Activated naive CD8-positive, alpha-beta T cell treated with anti-CD3 and anti-CD28 coated beads for 36 hours (primary cell): Measurements from ENCODE around the gene ANGPTL3. TPM values are rescaled to one million over a fixed set of nuclear protein-coding genes. Genes with fewer than 3 reads are reported as not detected.
"Not testable (repeated sequence)": the region's sequence is repeated elsewhere in the genome, so short reads cannot be mapped to it uniquely, and the experiment has no call there.

ENCODE experiments used
- DNase-seq: peaks from one replicate; pipeline ENCODE4 v3.0.0; 2021
- H3K27ac Mint-ChIP-seq: one replicate; pipeline ENCODE4 v1.8.0; 2022; ENCODE audit warnings: mild to moderate bottlenecking, moderate library complexity, mixed read lengths
- H3K27me3 Mint-ChIP-seq: one replicate; pipeline ENCODE4 v1.8.0; 2022; ENCODE audit warnings: mild to moderate bottlenecking, mixed read lengths
- H3K36me3 Mint-ChIP-seq: one replicate; pipeline ENCODE4 v1.8.0; 2021; ENCODE audit warnings: mild to moderate bottlenecking, mixed read lengths
- H3K4me1 Mint-ChIP-seq: one replicate; pipeline ENCODE4 v1.8.0; 2021; ENCODE audit warnings: mixed read lengths
- H3K4me3 Mint-ChIP-seq: one replicate; pipeline ENCODE4 v1.8.0; 2022; ENCODE audit warnings: mild to moderate bottlenecking, moderate library complexity, mixed read lengths
- H3K9me3 Mint-ChIP-seq: one replicate; pipeline ENCODE4 v1.8.0; 2022; ENCODE audit warnings: mixed read lengths
- total RNA-seq, 2 experiments: library from RNA; stranded (reverse); gene quantifications; one replicate each; pipeline ENCODE4 v1.2.3, GENCODE V29; 2021

The ANGPTL3 gene
- total RNA-seq = not detected

DNA sequence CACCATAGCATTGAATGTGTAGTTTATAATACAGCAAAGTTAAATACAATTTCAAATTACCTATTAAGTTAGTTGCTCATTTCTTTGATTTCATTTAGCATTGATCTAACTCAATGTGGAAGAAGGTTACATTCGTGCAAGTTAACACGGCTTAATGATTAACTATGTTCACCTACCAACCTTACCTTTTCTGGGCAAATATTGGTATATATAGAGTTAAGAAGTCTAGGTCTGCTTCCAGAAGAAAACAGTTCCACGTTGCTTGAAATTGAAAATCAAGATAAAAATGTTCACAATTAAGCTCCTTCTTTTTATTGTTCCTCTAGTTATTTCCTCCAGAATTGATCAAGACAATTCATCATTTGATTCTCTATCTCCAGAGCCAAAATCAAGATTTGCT lies at the start of gene ANGPTL3:
Gene ANGPTL3, plus strand, starts transcription at position 240 of the 400 bp plus-strand sequence. Its CDS starts 47 bp downstream, at position 287.
- Mint-ChIP-seq H3K4me3 (no peak within 1 kb of the TSS), H3K27ac (no peak within 1 kb of the TSS), H3K4me1 (no peaks in the 10 kb centered on the region), H3K36me3 (no peaks in the 10 kb centered on the region), H3K27me3 (no peaks in the 10 kb centered on the region), H3K9me3 (no peaks in the 10 kb centered on the region)
- no peak for DNase-seq

- Mint-ChIP-seq H3K27ac (no peak overlapping the region), H3K4me3 (no peak overlapping the region), H3K4me1 (no peaks in the 10 kb centered on the region), H3K9me3 (no peaks in the 10 kb centered on the region), H3K27me3 (no peaks in the 10 kb centered on the region), H3K36me3 (peaks cover 6% of the 10 kb centered on the region)
- no peak for DNase-seq
These were observed 36.0 kb upstream of the ANGPTL3 start for GRCh38 chr1:62561306-62561705.

- H3K9me3 Mint-ChIP-seq = not testable (repeated sequence)
These were observed 30.1 kb upstream of the ANGPTL3 start for GRCh38 chr1:62567182-62567581.

GRCh38 chr1:62567926-62568325 lies 29.4 kb upstream of the ANGPTL3 start:
- H3K9me3 Mint-ChIP-seq, H3K4me3 Mint-ChIP-seq, H3K4me1 Mint-ChIP-seq, H3K27ac Mint-ChIP-seq, DNase-seq, H3K27me3 Mint-ChIP-seq: not testable (repeated sequence)
- H3K36me3 Mint-ChIP-seq = peaks cover 42% of the 10 kb centered on the region

More at GRCh38 chr1:62567182-62567581, 30.1 kb upstream of the ANGPTL3 start:
- peaks cover 41% of the 10 kb centered on the region for H3K36me3 Mint-ChIP-seq
- not testable (repeated sequence) for DNase-seq, H3K4me1 Mint-ChIP-seq, H3K4me3 Mint-ChIP-seq, H3K27me3 Mint-ChIP-seq, H3K27ac Mint-ChIP-seq

- not testable (repeated sequence) for H3K27ac Mint-ChIP-seq, DNase-seq, H3K4me3 Mint-ChIP-seq, H3K9me3 Mint-ChIP-seq, H3K4me1 Mint-ChIP-seq, H3K27me3 Mint-ChIP-seq
- peaks cover 40% of the 10 kb centered on the region for H3K36me3 Mint-ChIP-seq
These were observed 25.8 kb upstream of the ANGPTL3 start for GRCh38 chr1:62571517-62571916.

- Mint-ChIP-seq H3K4me3 (no peak overlapping the region), H3K36me3 (peaks cover 33% of the 10 kb centered on the region), H3K9me3 (peaks cover 2% of the 10 kb centered on the region), H3K27me3 (no peaks in the 10 kb centered on the region), H3K4me1 (no peaks in the 10 kb centered on the region), H3K27ac (no peak overlapping the region)
- no peak for DNase-seq
These were observed 24.8 kb upstream of the ANGPTL3 start for GRCh38 chr1:62572476-62572875.

DNA sequence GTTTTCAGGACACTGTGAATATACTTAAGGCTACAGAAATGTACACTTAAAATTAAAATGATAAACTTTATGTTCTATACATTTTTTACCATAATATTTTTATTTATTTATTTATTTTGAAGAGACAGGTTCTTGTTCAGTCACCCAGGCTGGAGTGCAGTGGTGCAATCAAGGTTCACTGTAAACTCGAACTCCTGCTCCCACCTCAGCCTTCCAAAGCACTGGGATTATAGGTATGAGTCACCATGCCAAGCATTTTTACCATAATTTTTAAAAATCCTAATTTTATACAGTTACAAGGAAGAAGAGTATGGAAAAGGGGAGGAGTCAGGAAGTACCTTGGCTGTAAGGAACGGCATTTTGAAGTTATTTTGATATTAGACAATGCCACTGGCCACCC lies 23.6 kb upstream of the ANGPTL3 start:
- Mint-ChIP-seq H3K27me3 (no peaks in the 10 kb centered on the region), H3K9me3 (peaks cover 2% of the 10 kb centered on the region), H3K36me3 (peaks cover 27% of the 10 kb centered on the region), H3K4me1 (no peaks in the 10 kb centered on the region), H3K4me3 (no peak overlapping the region), H3K27ac (no peak overlapping the region)
- no peak for DNase-seq

DNA sequence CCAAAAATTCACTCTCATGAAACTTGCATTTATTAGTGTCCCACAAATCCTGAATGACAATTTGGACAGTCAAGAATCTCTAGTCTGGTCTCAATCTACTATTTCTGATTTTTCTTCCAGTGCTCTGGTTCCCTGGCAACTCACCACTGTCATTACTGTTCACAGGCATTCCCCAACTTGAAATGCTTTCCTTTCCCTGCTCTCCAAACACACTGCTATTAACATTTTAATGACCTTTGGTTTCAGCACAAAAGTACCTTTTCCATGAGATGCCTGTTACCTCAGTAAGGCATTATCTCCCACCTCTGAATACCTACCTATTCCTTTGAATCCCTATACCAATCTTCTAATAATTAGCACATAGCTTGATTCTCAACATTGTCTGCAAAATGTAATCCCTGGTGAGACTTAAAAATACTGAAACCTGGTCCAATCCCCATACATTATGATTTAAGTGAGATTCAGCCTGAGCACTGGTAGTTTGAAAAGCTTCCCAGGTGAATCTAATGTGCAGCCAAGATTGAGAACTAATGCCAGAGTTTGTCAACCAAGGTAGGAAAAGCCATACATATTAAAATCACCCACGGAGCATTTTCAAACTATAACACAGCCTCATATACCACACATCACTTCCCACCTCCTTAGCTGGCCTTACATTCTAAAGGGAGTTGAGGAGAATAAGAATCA lies 11.7 kb upstream of the ANGPTL3 start:
- no peaks in the 10 kb centered on the region for H3K9me3 Mint-ChIP-seq
- H3K27me3 Mint-ChIP-seq = no peaks in the 10 kb centered on the region
- no peak overlapping the region for H3K4me3 Mint-ChIP-seq
- H3K27ac Mint-ChIP-seq = no peak overlapping the region
- H3K4me1 Mint-ChIP-seq = no peaks in the 10 kb centered on the region
- DNase-seq = no peak
- H3K36me3 Mint-ChIP-seq = peaks cover 4% of the 10 kb centered on the region

DNA sequence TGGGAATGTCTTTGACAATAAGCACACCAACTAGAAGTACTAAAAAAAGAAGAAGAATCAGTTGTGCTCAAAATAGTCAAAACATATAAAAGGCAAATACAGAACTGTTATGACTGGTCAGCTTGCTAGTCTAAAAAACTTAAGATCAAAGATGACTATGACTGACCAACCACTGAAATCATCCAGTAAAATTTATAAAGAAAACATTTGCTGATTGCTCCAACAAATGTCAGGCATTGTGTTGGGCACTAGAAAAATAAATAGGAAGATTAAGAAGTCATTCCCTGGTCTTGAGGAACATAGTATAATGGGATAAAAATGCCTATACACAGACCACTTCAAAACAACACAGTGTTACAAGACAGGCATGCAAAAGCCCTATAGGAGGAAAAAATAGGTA lies 9.3 kb upstream of the ANGPTL3 start:
- Mint-ChIP-seq H3K4me3 (no peak overlapping the region), H3K4me1 (no peaks in the 10 kb centered on the region), H3K27ac (no peak overlapping the region), H3K27me3 (no peaks in the 10 kb centered on the region), H3K36me3 (peaks cover 3% of the 10 kb centered on the region), H3K9me3 (no peaks in the 10 kb centered on the region)
- no peak for DNase-seq

GRCh38 chr1:62589321-62589720 lies 8.0 kb upstream of the ANGPTL3 start:
- DNase-seq = no peak
- Mint-ChIP-seq H3K27ac (no peak overlapping the region), H3K36me3 (peaks cover 3% of the 10 kb centered on the region), H3K4me3 (no peak overlapping the region), H3K9me3 (no peaks in the 10 kb centered on the region), H3K4me1 (no peaks in the 10 kb centered on the region), H3K27me3 (no peaks in the 10 kb centered on the region)

DNA sequence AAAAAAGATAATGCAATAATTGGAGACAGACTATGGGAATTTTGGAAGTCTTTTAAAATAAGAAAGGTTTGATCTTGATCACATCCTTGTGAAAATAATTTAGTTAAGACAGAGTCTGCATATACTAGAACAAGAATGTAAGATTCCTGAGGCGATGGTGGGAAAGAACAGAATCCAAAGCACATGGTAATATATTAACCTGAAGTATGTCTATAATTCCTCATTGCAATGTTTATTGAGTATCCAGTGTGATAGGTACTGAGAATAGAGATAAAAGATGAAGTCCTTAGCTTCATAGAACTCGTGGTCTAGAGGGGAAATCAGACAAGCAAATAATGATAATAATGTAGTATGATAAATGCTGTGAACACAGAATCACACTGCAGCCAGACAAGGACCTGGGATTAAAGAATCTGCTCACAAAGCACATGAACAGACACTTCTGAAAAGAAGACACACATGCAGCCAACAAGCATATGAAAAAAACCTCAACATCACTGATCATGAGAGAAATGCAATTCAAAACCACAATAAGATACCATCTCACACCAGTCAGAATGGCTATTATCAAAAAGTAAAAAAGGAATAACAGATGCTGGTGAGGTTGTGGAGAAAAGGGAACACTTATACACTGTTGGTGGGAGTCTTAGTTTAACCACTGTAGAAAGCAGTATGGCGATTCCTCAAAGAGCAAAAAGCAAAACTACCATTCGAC lies 6.9 kb upstream of the ANGPTL3 start:
- H3K36me3 Mint-ChIP-seq = peaks cover 3% of the 10 kb centered on the region
- H3K4me1 Mint-ChIP-seq = no peaks in the 10 kb centered on the region
- no peaks in the 10 kb centered on the region for H3K9me3 Mint-ChIP-seq
- no peak overlapping the region for H3K27ac Mint-ChIP-seq
- H3K27me3 Mint-ChIP-seq = no peaks in the 10 kb centered on the region
- DNase-seq = no peak
- H3K4me3 Mint-ChIP-seq = no peak overlapping the region

DNA sequence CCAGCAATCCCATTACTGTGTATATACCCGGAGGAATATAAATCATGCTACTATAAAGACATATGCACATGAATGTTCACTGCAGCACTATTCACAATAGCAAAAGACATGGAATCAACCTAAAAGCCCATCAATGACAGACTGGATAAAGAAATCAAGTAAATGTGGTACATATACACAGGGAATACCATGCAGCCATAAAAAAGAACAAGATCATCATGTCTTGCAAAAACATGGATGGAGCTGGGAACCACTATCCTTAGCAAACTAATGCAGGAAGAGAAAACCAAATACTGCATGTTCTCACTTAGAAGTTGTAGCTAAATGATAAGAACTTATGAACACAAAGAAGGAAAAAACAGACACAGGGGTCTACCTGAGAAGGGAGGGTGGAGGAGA lies 6.4 kb upstream of the ANGPTL3 start:
- peaks cover 3% of the 10 kb centered on the region for H3K36me3 Mint-ChIP-seq
- no peaks in the 10 kb centered on the region for H3K9me3 Mint-ChIP-seq
- H3K27me3 Mint-ChIP-seq = no peaks in the 10 kb centered on the region
- no peak overlapping the region for H3K27ac Mint-ChIP-seq
- H3K4me1 Mint-ChIP-seq = no peaks in the 10 kb centered on the region
- no peak overlapping the region for H3K4me3 Mint-ChIP-seq
- DNase-seq = no peak

DNA sequence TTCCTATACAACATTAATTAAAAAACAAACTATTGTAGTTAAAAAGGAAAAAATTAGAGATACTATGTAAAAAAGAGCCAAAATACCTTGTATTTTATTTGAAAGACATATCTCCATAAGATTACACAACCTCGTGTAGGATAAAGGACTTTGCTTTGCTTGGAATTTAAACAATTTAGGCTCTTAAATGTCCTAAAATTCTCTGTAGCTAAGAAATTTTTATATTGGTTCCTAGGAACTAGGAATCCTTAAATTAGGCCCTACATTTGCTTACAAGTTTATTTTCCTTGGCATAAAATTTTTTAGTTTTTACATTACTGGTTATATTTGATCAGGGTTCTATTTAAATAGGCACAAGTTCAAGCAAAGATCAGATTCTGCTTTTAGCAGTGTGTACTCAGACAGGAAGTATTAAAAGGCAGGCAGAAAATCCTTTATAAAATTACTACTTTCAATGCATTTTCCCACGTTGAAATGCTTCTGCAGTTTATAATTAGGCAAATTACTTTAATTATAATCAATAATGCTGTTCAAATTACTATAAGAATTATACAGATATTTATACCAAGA lies 3.4 kb upstream of the ANGPTL3 start:
- no peaks in the 10 kb centered on the region for H3K9me3 Mint-ChIP-seq
- no peak for DNase-seq
- no peaks in the 10 kb centered on the region for H3K4me1 Mint-ChIP-seq
- peaks cover 3% of the 10 kb centered on the region for H3K36me3 Mint-ChIP-seq
- no peaks in the 10 kb centered on the region for H3K27me3 Mint-ChIP-seq
- H3K27ac Mint-ChIP-seq = no peak overlapping the region
- no peak overlapping the region for H3K4me3 Mint-ChIP-seq

GRCh38 chr1:62595647-62596046 lies 1.7 kb upstream of the ANGPTL3 start:
- Mint-ChIP-seq H3K9me3 (no peaks in the 10 kb centered on the region), H3K27ac (no peak overlapping the region), H3K36me3 (peaks cover 3% of the 10 kb centered on the region), H3K4me1 (no peaks in the 10 kb centered on the region), H3K27me3 (no peaks in the 10 kb centered on the region), H3K4me3 (no peak overlapping the region)
- no peak for DNase-seq

DNA sequence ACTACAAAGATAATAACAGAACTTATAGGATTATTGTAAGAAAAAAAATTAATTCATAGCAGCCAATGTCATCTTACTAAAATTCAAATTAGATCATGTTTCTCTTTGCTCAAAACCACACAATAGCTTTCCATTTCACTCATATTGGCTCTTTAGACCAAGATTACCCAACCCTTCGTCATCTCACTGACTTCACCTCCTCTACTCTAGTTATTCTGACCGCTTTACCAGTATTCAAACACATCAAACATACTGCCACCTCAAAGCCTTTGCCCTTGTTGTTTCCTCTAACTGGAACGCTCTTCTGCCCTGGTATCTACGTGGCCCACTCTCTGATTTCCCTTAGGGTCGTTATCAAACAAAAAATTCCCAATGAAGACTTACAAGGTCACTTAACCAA lies 1.7 kb downstream of the ANGPTL3 start:
- no peaks in the 10 kb centered on the region for H3K4me1 Mint-ChIP-seq
- H3K4me3 Mint-ChIP-seq = no peak overlapping the region
- H3K27ac Mint-ChIP-seq = no peak overlapping the region
- no peaks in the 10 kb centered on the region for H3K9me3 Mint-ChIP-seq
- H3K27me3 Mint-ChIP-seq = no peaks in the 10 kb centered on the region
- H3K36me3 Mint-ChIP-seq = no peaks in the 10 kb centered on the region
- DNase-seq = no peak

GRCh38 chr1:62601457-62601856 lies 4.1 kb downstream of the ANGPTL3 start:
- H3K4me3 Mint-ChIP-seq = no peak overlapping the region

More at GRCh38 chr1:62601457-62601856, 4.1 kb downstream of the ANGPTL3 start:
- no peak for DNase-seq
- Mint-ChIP-seq H3K4me1 (no peaks in the 10 kb centered on the region), H3K9me3 (no peaks in the 10 kb centered on the region), H3K27me3 (no peaks in the 10 kb centered on the region), H3K27ac (no peak overlapping the region), H3K36me3 (no peaks in the 10 kb centered on the region)
